Esophagus muscularis mucosa (tissue), 4 donors: Measurements from ENCODE around the gene ST13.

Experiments used
- EP300 ChIP-seq: sonication (generic); formaldehyde crosslinking; IDR thresholded peaks from one replicate; pipeline ENCODE4 v1.6.1; 2017; ENCODE audit warnings: antibody characterized with exemption
- POLR2A ChIP-seq: fragments of 450-650 bp; IDR thresholded peaks from one replicate; pipeline ENCODE4 v1.6.1; 2017; ENCODE audit warnings: antibody characterized with exemption, moderate library complexity, mild to moderate bottlenecking, low read depth
- TF ChIP-seq, protein P1 (sequence below), 3 experiments: fragments of 200-600 bp in 2 of 3; fragments of 450-650 bp in 1 of 3; sonication (generic) in 2 of 3; IDR thresholded peaks; one replicate each; pipeline ENCODE4 v1.5.1; 2017 to 2019; ENCODE audit warnings: antibody characterized with exemption in 3 of 3, mild to moderate bottlenecking in 2 of 3, moderate library complexity in 1 of 3

DNA sequence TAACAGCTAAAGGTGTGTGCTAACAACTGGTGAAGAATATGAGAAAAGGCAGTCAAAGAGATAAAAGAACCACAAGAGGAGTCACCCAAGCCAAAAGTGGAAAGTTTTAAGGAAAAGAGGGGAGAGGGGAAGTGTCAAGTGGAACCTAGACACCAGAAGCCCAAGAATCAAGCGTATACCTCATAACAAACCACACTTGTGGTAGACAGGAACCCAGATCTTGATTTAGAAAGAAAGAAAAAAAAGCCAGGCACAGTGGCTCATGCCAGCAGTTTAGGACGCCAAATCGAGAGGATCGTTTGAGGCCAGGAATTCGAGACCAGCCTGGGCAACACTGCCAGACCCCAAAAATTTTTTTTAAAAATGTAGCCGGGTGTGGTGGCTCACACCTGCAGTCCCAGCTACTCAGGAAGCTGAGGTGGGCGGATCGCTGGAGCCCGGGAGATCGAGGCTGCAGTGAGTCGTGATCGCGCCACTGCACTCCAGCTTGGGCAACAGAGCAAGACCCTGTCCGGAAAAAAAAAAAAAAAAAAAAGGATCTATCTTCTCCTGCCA lies 38.2 kb downstream of the ST13 start:
- TF ChIP-seq, protein P1, sequence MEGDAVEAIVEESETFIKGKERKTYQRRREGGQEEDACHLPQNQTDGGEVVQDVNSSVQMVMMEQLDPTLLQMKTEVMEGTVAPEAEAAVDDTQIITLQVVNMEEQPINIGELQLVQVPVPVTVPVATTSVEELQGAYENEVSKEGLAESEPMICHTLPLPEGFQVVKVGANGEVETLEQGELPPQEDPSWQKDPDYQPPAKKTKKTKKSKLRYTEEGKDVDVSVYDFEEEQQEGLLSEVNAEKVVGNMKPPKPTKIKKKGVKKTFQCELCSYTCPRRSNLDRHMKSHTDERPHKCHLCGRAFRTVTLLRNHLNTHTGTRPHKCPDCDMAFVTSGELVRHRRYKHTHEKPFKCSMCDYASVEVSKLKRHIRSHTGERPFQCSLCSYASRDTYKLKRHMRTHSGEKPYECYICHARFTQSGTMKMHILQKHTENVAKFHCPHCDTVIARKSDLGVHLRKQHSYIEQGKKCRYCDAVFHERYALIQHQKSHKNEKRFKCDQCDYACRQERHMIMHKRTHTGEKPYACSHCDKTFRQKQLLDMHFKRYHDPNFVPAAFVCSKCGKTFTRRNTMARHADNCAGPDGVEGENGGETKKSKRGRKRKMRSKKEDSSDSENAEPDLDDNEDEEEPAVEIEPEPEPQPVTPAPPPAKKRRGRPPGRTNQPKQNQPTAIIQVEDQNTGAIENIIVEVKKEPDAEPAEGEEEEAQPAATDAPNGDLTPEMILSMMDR (IDR thresholded peaks at IDR 0.05) = no peak
- TF ChIP-seq EP300 (no peak), POLR2A (no peak)
